Esophagus squamous epithelium (tissue), 5 donors: ENCODE measurements around the gene HECTD2. TPM values are rescaled to one million over a fixed set of nuclear protein-coding genes. Genes with fewer than 3 reads are reported as not detected.
"Not testable (repeated sequence)": the region's sequence is repeated elsewhere in the genome, so short reads cannot be mapped to it uniquely, and the experiment has no call there.

Experiments used
- DNase-seq: peaks from one replicate; lab custom pipeline; 2025; lab: John Stamatoyannopoulos, UW
- H3K27ac ChIP-seq, 4 donors: fragments of 200-600 bp; sonication (generic); one replicate each; pipeline ENCODE4 v1.5.1; 2016 to 2019; ENCODE audit warnings: mild to moderate bottlenecking in 1 of 4
- H3K27me3 ChIP-seq, 4 donors: fragments of 200-600 bp; sonication (generic); 1 replicate in 3 of 4; 2 replicates in 1 of 4; pipeline versions ENCODE4 v1.5.1 to v1.6.0; 2017 to 2021; ENCODE audit warnings: antibody characterized with exemption in 1 of 4
- H3K36me3 ChIP-seq, 3 donors: fragments of 200-600 bp; sonication (generic); one replicate each; pipeline ENCODE4 v1.5.1; 2016 to 2019
- H3K4me1 ChIP-seq, 3 donors: fragments of 200-600 bp; sonication (generic); one replicate each; pipeline ENCODE4 v1.5.1; 2017 to 2019
- H3K4me3 ChIP-seq, 4 donors: fragments of 200-600 bp; sonication (generic); 1 replicate in 3 of 4; 2 replicates in 1 of 4; pipeline ENCODE4 v1.5.1; 2016 to 2019; ENCODE audit warnings: mild to moderate bottlenecking in 2 of 4, moderate library complexity in 1 of 4
- H3K9me3 ChIP-seq, 3 donors: fragments of 200-600 bp; sonication (generic); one replicate each; pipeline ENCODE4 v1.5.1; 2016 to 2019
- CTCF ChIP-seq, 6 experiments: fragments of 450-650 bp in 4 of 6; fragments of 200-600 bp in 2 of 6; sonication (generic) in 2 of 6; IDR thresholded peaks; one replicate each; pipeline ENCODE4 v1.5.1; 2016 to 2019; ENCODE audit warnings: antibody characterized with exemption in 6 of 6, mild to moderate bottlenecking in 4 of 6, moderate library complexity in 4 of 6
- POLR2A ChIP-seq, 4 donors: fragments of 450-650 bp; IDR thresholded peaks; one replicate each; pipeline ENCODE4 v1.6.1; 2017; ENCODE audit warnings: antibody characterized with exemption in 4 of 4, mild to moderate bottlenecking in 4 of 4, moderate library complexity in 3 of 4
- WGBS, 2 donors: methylation state at CpG; one replicate each; pipeline ENCODE4 v1.1.5; 2018; 5-methylcytosine and 5-hydroxymethylcytosine counted together
- intact Hi-C: fragments of 100-400 bp; cut with DNase I; formaldehyde crosslinking; loops from one replicate; pipeline ENCODE4 v1.15.0; 2022
- total RNA-seq, 4 donors: library from RNA; depleted of rRNA; stranded (reverse); fragments of >200 nt; gene quantifications; one replicate each; pipeline ENCODE4 v1.1.0, GENCODE V29; 2016
- donor health status: DM: yes; HTN: yes; CAD: no.

HECTD2 gene
- total RNA-seq, 4 donors from 2014 or later = 5.0 to 12.8 (median 6.8) TPM

DNA sequence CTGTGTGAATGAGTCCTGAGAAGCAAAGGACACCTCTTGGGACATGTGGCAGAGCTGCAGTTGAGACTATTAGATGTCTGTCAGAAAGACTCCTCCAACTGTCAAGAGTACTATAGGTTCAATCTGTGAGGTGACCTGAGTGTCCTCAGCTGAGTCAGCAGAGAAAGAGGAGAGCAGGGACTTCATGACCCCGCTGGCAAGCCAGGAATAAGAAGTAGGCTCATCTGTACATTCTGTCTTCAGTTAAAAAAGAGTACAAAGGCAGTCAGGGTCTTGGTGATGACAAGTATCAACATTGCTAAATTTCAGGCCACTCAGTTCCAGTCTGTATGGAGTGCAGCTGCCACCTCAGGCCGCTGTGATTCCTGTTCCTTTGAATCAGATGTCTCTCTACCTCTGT is 25.1 kb downstream of the HECTD2 start:
- Histone ChIP-seq H3K9me3 (no peaks in the 10 kb centered on the region), H3K27ac (no peak overlapping the region), H3K27me3 (no peaks in the 10 kb centered on the region), H3K4me3 (no peak overlapping the region), H3K4me1 (no peaks in the 10 kb centered on the region), H3K36me3 (peaks cover 0 to 32% (median 0%) of the 10 kb centered on the region in 3 donors)
- DNase-seq = no peak
- WGBS, 2 donors = 92 to 95% methylated on average over 2 of the region's 2 CpGs
- TF ChIP-seq CTCF (IDR thresholded peaks at IDR 0.05) (no peak), POLR2A (IDR thresholded peaks at IDR 0.05) (no peak)
- intact Hi-C loops = no loop called here

DNA sequence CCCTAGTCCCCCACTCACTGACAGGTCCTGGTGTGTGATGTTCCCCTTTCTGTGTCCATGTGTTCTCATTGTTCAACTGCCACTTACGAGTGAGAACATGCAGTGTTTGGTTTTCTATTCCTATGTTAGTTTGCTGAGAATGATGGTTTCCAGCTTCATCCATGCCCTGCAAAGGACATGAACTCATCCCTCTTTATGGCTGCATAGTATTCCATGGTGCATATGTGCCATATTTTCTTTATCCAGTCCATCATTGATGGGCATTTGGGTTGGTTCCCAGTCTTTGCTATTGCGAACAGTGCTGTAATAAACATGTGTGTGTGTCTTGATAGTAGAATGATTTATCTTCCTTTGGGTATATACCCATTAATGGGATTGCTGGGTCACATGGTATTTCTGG is 28.1 kb downstream of the HECTD2 start:
- H3K9me3 ChIP-seq, H3K4me1 ChIP-seq, H3K4me3 ChIP-seq, intact Hi-C loops, H3K27me3 ChIP-seq, DNase-seq, H3K27ac ChIP-seq: not testable (repeated sequence)
- 90 to 96% methylated on average over 2 of the region's 2 CpGs for WGBS, 2 donors
- peaks cover 0 to 32% (median 0%) of the 10 kb centered on the region in 3 donors for H3K36me3 ChIP-seq

- no peak for DNase-seq
- H3K27me3 ChIP-seq = no peaks in the 10 kb centered on the region
- no peaks in the 10 kb centered on the region for H3K4me1 ChIP-seq
- H3K9me3 ChIP-seq = peaks cover 0 to 5% (median 0%) of the 10 kb centered on the region in 3 donors
- 83% methylated on average over 6 of the region's 6 CpGs for WGBS, 2 donors
- no peak for TF ChIP-seq CTCF (IDR thresholded peaks at IDR 0.05)
- no peak for TF ChIP-seq POLR2A (IDR thresholded peaks at IDR 0.05)
- no peak overlapping the region for H3K27ac ChIP-seq
- no peak overlapping the region for H3K4me3 ChIP-seq
- peaks cover 0 to 9% (median 3%) of the 10 kb centered on the region in 3 donors for H3K36me3 ChIP-seq
- intact Hi-C loops = no loop called here
These were observed 34.4 kb downstream of the HECTD2 start for GRCh38 chr10:91444211-91445182.

DNA sequence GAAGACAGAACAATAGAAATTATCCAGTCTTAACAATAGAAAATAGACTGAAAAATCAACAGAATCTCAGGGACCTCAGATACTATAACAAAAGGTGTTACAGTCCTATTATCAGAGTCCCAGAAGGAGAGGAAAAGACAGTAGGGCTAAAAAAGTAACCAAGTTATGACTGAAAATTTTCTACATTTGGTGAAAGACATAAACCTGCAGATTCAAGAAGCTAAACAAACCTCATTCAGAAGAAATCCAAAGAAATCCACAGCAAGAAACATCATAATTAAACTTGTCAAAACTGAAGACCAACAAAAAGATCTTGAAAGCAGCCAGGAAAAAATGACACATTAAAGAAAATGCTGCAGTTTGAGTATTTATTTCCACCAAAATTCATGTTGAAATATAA is 41.9 kb downstream of the HECTD2 start:
- Histone ChIP-seq H3K4me3 (no peak overlapping the region), H3K36me3 (no peaks in the 10 kb centered on the region), H3K4me1 (no peaks in the 10 kb centered on the region), H3K27me3 (no peaks in the 10 kb centered on the region), H3K27ac (no peak overlapping the region), H3K9me3 (peaks cover 0 to 39% (median 3%) of the 10 kb centered on the region in 3 donors)
- no peak for DNase-seq
- TF ChIP-seq POLR2A (IDR thresholded peaks at IDR 0.05) = no peak
- TF ChIP-seq CTCF (IDR thresholded peaks at IDR 0.05) = no peak
- intact Hi-C loops = no loop called here

GRCh38 chr10:91453535-91453934 is 43.4 kb downstream of the HECTD2 start:
- no peaks in the 10 kb centered on the region for H3K36me3 ChIP-seq
- peaks cover 0 to 39% (median 3%) of the 10 kb centered on the region in 3 donors for H3K9me3 ChIP-seq
- no peak overlapping the region for H3K4me3 ChIP-seq
- DNase-seq = no peak
- H3K4me1 ChIP-seq = no peaks in the 10 kb centered on the region
- H3K27ac ChIP-seq = no peak overlapping the region
- TF ChIP-seq CTCF (IDR thresholded peaks at IDR 0.05) (no peak), POLR2A (IDR thresholded peaks at IDR 0.05) (no peak)
- H3K27me3 ChIP-seq = no peaks in the 10 kb centered on the region
- intact Hi-C loops = no loop called here

GRCh38 chr10:91455135-91455534 is 45.0 kb downstream of the HECTD2 start:
- 89 to 95% methylated on average over 1 of the region's 1 CpG for WGBS, 2 donors
- H3K36me3 ChIP-seq, H3K27ac ChIP-seq, H3K27me3 ChIP-seq, DNase-seq, H3K4me3 ChIP-seq, H3K4me1 ChIP-seq, intact Hi-C loops: not testable (repeated sequence)
- peaks cover 0 to 30% (median 3%) of the 10 kb centered on the region in 3 donors for H3K9me3 ChIP-seq
